GM18907 (cell line): Measurements from ENCODE around the gene MOSPD3.
"Not testable (repeated sequence)": the region's sequence is repeated elsewhere in the genome, so short reads cannot be mapped to it uniquely, and the experiment has no call there.

ENCODE experiments used
- ATAC-seq: cut with Tn5 transposase; IDR thresholded peaks from one replicate; pipeline ENCODE4 v1.9.1; 2021; ENCODE audit warnings: mild to moderate bottlenecking, moderate library complexity; ENCODE audit not compliant: unreplicated experiment

Gene MOSPD3

GRCh38 chr7:100662194-100662776 is 49.9 kb downstream of the MOSPD3 start:
- not testable (repeated sequence) for ATAC-seq
